Measurements from ENCODE around the gene CDKN2B.

CDKN2B gene

GRCh38 chr9:22046243-22046885 is 37.3 kb upstream of the CDKN2B start:
- no peaks in the 10 kb centered on the region for H3K36me3 Mint-ChIP-seq (ENCODE audit: low read depth)
- no peak for TF ChIP-seq CTCF (IDR thresholded peaks at IDR 0.05; ENCODE audit: unreplicated experiment in 3 of 3)
- no peak overlapping the region for H3K27ac Mint-ChIP-seq
- H3K27me3 Mint-ChIP-seq (ENCODE audit: low read depth): no peaks in the 10 kb centered on the region
- no peaks in the 10 kb centered on the region for H3K9me3 Mint-ChIP-seq
- no peak overlapping the region for H3K4me3 Mint-ChIP-seq
- no peaks in the 10 kb centered on the region for H3K4me1 Mint-ChIP-seq

- Mint-ChIP-seq H3K9me3 (no peaks in the 10 kb centered on the region), H3K27me3 (ENCODE audit: low read depth) (no peaks in the 10 kb centered on the region), H3K4me1 (no peaks in the 10 kb centered on the region)
These were observed 36.3 kb upstream of the CDKN2B start for GRCh38 chr9:22045423-22045822.

GRCh38 chr9:22044583-22044982 is 35.5 kb upstream of the CDKN2B start:
- H3K4me1 Mint-ChIP-seq: no peaks in the 10 kb centered on the region
- no peak overlapping the region for H3K4me3 Mint-ChIP-seq
- no peak overlapping the region for H3K27ac Mint-ChIP-seq
- TF ChIP-seq CTCF (IDR thresholded peaks at IDR 0.05; ENCODE audit: unreplicated experiment in 3 of 3): no peak
- H3K36me3 Mint-ChIP-seq (ENCODE audit: low read depth): no peaks in the 10 kb centered on the region
- H3K9me3 Mint-ChIP-seq: no peaks in the 10 kb centered on the region
- H3K27me3 Mint-ChIP-seq (ENCODE audit: low read depth): no peaks in the 10 kb centered on the region

More at GRCh38 chr9:22045423-22045822, 36.3 kb upstream of the CDKN2B start:
- TF ChIP-seq CTCF (IDR thresholded peaks at IDR 0.05; ENCODE audit: unreplicated experiment in 3 of 3): no peak
- Mint-ChIP-seq H3K27ac (no peak overlapping the region), H3K4me3 (no peak overlapping the region), H3K36me3 (ENCODE audit: low read depth) (no peaks in the 10 kb centered on the region)

GRCh38 chr9:22043928-22044327 is 34.8 kb upstream of the CDKN2B start:
- Mint-ChIP-seq H3K36me3 (ENCODE audit: low read depth) (no peaks in the 10 kb centered on the region), H3K4me1 (no peaks in the 10 kb centered on the region), H3K27ac (no peak overlapping the region), H3K27me3 (ENCODE audit: low read depth) (peaks cover 4% of the 10 kb centered on the region), H3K9me3 (no peaks in the 10 kb centered on the region), H3K4me3 (no peak overlapping the region)
- TF ChIP-seq CTCF (IDR thresholded peaks at IDR 0.05; ENCODE audit: unreplicated experiment in 3 of 3): no peak

GRCh38 chr9:22041775-22042174 is 32.7 kb upstream of the CDKN2B start:
- TF ChIP-seq CTCF (IDR thresholded peaks at IDR 0.05; ENCODE audit: unreplicated experiment in 3 of 3): no peak
- Mint-ChIP-seq H3K4me1 (no peaks in the 10 kb centered on the region), H3K9me3 (no peaks in the 10 kb centered on the region), H3K4me3 (no peak overlapping the region), H3K27me3 (ENCODE audit: low read depth) (peaks cover 4% of the 10 kb centered on the region), H3K36me3 (ENCODE audit: low read depth) (no peaks in the 10 kb centered on the region), H3K27ac (no peak overlapping the region)

GRCh38 chr9:22041344-22041743 is 32.2 kb upstream of the CDKN2B start:
- H3K36me3 Mint-ChIP-seq (ENCODE audit: low read depth): no peaks in the 10 kb centered on the region
- TF ChIP-seq CTCF (IDR thresholded peaks at IDR 0.05; ENCODE audit: unreplicated experiment in 3 of 3): no peak
- H3K4me1 Mint-ChIP-seq: no peaks in the 10 kb centered on the region
- no peaks in the 10 kb centered on the region for H3K9me3 Mint-ChIP-seq
- H3K27me3 Mint-ChIP-seq (ENCODE audit: low read depth): peaks cover 4% of the 10 kb centered on the region
- H3K27ac Mint-ChIP-seq: no peak overlapping the region
- no peak overlapping the region for H3K4me3 Mint-ChIP-seq

Data from nephron (organoid).